Karpas-422 (cell line): Measurements from ENCODE around the gene WIPI1. TPM values are rescaled to one million over a fixed set of nuclear protein-coding genes. Genes with fewer than 3 reads are reported as not detected.

Experiments
- DNase-seq: peaks from one replicate; pipeline ENCODE4 v3.0.0-alpha.2; 2015
- H2AFZ ChIP-seq: fragments of 200-600 bp; sonication (generic); 2 replicates; pipeline ENCODE4 v1.6.1; 2014; ENCODE audit warnings: antibody characterized with exemption, low read length, mixed read lengths
- H3K27ac ChIP-seq: fragments of 200-600 bp; sonication (generic); 2 replicates; pipeline ENCODE4 v1.5.1; 2014; ENCODE audit warnings: mild to moderate bottlenecking, low read length, moderate library complexity
- H3K27me3 ChIP-seq: fragments of 200-600 bp; sonication (generic); 2 replicates; pipeline ENCODE4 v1.6.1; 2014; ENCODE audit warnings: low read length, mixed read lengths
- H3K36me3 ChIP-seq: fragments of 200-600 bp; sonication (generic); 2 replicates; pipeline ENCODE4 v1.6.1; 2014; ENCODE audit warnings: low read length, mixed read lengths; ENCODE audit not compliant: insufficient read depth
- H3K4me1 ChIP-seq: fragments of 200-600 bp; sonication (generic); 2 replicates; pipeline ENCODE4 v1.6.1; 2014; ENCODE audit warnings: mild to moderate bottlenecking, low read length, mixed read lengths
- H3K4me2 ChIP-seq: fragments of 200-600 bp; sonication (generic); 2 replicates; pipeline ENCODE4 v1.6.1; 2014; ENCODE audit warnings: low read length, low read depth, mild to moderate bottlenecking; ENCODE audit not compliant: poor library complexity, severe bottlenecking
- H3K4me3 ChIP-seq: fragments of 200-600 bp; sonication (generic); 2 replicates; pipeline ENCODE4 v1.5.1; 2014; ENCODE audit warnings: mild to moderate bottlenecking, antibody characterized with exemption, low read length, mixed read lengths
- H3K79me2 ChIP-seq: fragments of 200-600 bp; sonication (generic); 2 replicates; pipeline ENCODE4 v1.6.1; 2014; ENCODE audit warnings: mild to moderate bottlenecking, low read length, mixed read lengths
- H3K9ac ChIP-seq: fragments of 200-600 bp; sonication (generic); 2 replicates; pipeline ENCODE4 v1.6.0; 2014; ENCODE audit warnings: low read length
- H3K9me2 ChIP-seq: fragments of 200-600 bp; sonication (generic), shearing (Covaris generic); replicated peaks from 2 replicates; pipeline ENCODE4 v1.6.0; 2014; ENCODE audit warnings: mild to moderate bottlenecking, low read length, moderate library complexity; ENCODE audit not compliant: insufficient read depth
- H3K9me3 ChIP-seq: fragments of 300-700, 200-600 bp; sonication (generic); 2 replicates; pipeline ENCODE4 v1.6.1; 2014; ENCODE audit warnings: low read length, mixed read lengths
- H4K20me1 ChIP-seq: fragments of 200-600 bp; sonication (generic); 2 replicates; pipeline ENCODE4 v1.6.1; 2014; ENCODE audit warnings: mild to moderate bottlenecking, antibody characterized with exemption, low read length, low read depth; ENCODE audit not compliant: insufficient read depth
- total RNA-seq: library from RNA; depleted of rRNA; stranded (reverse); fragments of >200 nt; shearing (Covaris generic); gene quantifications from 2 replicates; pipeline ENCODE4 v1.2.3, GENCODE V29; 2014; ENCODE audit warnings: low replicate concordance

Gene WIPI1
- total RNA-seq, 1 experiment from 2014 or later: 28.7 TPM

DNA sequence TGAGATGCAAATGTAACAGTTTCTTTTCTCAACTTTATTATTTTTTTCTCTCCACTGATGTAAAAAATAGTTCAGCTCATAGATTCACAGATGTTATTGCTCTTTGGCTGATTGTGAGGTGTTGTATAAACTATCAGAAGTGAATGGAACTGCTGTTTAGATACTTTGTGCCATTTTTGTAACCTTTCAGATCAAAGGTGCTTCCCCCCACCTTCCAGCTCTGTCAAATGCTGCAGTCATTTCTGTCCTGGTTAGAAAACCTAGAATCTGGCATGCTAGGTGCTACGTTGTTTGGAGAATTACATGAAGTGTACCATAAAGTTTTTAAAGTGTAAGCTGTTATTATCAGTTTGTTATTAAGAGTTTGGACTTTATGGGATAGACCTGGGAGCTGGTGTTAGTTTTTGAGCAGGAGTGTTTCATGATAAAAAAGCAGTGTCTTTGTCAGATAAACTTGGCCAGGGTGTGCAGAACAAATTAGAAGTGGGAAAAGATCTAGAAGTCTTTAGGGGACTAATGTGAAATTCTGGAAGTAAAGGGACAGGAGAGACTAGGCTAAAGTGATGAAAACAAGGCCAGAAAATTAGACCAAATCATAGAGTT, 1.8 kb upstream of the WIPI1 start:
- peaks cover 52% of the 10 kb centered on the region for H3K4me1 ChIP-seq
- no peak overlapping the region for H3K9ac ChIP-seq
- no peaks in the 10 kb centered on the region for H3K27me3 ChIP-seq
- no peak overlapping the region for H2AFZ ChIP-seq
- no peaks in the 10 kb centered on the region for H3K36me3 ChIP-seq
- no peak overlapping the region for H3K4me2 ChIP-seq
- no peak for DNase-seq
- no peaks in the 10 kb centered on the region for H3K79me2 ChIP-seq
- H3K27ac ChIP-seq: no peak overlapping the region
- H3K4me3 ChIP-seq: no peak overlapping the region
- 0 out of 2 replicates have a peak, but pooled peaks cover 5% of the 10 kb centered on the region for H4K20me1 ChIP-seq
- H3K9me3 ChIP-seq: no peaks in the 10 kb centered on the region
- H3K9me2 ChIP-seq: no peaks in the 10 kb centered on the region

DNA sequence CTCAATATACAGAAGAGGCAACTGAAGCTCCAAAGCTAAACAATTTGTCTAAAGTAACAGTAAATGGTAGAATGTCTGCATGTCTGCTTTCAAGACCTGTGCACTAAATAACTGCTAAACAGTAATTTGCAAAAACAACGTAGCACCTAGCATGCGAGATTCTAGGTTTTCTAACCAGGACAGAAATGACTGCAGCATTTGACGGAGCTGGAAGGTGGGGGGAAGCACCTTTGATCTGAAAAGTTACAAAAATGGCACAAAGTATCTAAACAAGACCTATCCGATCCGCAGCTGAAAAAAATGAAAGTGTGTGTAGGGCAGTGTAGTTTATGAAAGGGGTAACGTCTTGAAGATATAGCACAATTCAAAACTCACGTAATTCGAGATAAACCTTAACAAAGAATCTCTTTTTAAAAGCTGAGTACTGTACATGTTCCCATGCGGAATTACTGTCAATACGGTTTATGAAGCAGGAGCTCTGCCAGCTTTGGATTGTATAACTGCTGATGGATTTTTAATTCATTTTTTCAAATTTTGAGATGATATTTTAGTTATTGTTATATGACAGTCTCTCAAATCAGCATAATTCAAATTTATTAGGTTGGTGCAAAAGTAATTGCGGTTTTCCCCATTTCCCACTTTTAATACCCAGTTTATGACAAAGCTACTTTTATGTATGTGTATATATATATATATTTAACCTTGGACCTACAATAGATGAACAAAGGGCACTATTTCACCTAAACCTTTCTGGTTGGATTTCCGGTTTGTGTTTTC, 1.2 kb upstream of the WIPI1 start:
- Histone ChIP-seq H2AFZ (0 out of 2 replicates have a peak overlapping the region, but pooled peaks have one; percentile 15), H3K4me3 (peak overlapping the region; percentile 64), H3K36me3 (no peaks in the 10 kb centered on the region), H3K9me3 (no peaks in the 10 kb centered on the region), H3K4me2 (peak overlapping the region; percentile 80), H3K79me2 (no peaks in the 10 kb centered on the region), H3K27ac (no peak overlapping the region), H4K20me1 (0 out of 2 replicates have a peak, but pooled peaks cover 6% of the 10 kb centered on the region), H3K9me2 (no peaks in the 10 kb centered on the region), H3K27me3 (no peaks in the 10 kb centered on the region), H3K4me1 (peaks cover 52% of the 10 kb centered on the region), H3K9ac (peak overlapping the region; percentile 34)
- DNase-seq: no peak

DNA sequence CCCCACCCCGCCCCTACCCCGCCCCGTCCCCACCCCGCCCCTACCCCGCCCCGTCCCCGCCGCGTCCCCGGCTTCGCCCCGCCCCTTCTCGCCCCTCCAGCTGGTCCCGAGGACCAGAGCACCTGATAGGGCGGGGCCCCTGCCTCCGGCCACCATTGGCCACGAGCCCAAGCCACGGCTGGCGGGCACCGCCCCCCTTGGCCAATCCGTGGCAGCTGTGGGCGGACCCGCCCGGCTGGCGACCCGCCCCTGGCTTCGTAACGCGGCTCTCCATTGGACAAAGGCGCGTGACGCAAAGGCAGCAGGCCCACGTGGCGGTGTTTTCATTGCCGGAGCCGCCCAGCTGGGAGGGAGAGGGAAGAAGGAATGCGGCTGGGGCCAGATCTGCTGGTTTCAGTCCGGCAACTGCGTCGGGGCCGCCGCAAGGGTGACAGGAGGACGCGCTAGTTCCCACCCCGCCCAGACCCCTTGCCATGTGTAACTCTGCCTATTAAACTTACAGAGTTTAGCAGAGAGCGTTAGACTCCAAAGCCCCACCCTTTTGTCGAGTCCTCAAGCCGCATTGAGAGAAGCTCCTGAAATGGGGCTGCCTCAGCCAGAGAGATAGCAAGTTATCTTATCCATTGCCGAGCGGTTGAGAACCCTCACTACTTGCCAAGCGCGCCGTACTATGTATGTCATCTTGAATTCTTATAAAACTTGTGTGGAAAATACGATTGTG, 403 bp upstream of the WIPI1 start:
- Histone ChIP-seq H3K4me1 (peaks cover 50% of the 10 kb centered on the region), H4K20me1 (0 out of 2 replicates have a peak, but pooled peaks cover 6% of the 10 kb centered on the region), H3K9me2 (no peaks in the 10 kb centered on the region), H3K4me3 (peak overlapping the region; percentile 64), H3K4me2 (peak overlapping the region; percentile 80), H3K36me3 (no peaks in the 10 kb centered on the region), H3K9me3 (no peaks in the 10 kb centered on the region), H3K79me2 (no peaks in the 10 kb centered on the region), H3K9ac (peak overlapping the region; percentile 34), H3K27me3 (no peaks in the 10 kb centered on the region), H2AFZ (peak overlapping the region; percentile 15; the same call in 1 of the 2 replicates), H3K27ac (no peak overlapping the region)
- DNase-seq: peak; percentile 99

GRCh38 chr17:68456339-68457167, 743 bp downstream of the WIPI1 start:
- Histone ChIP-seq H2AFZ (no peak overlapping the region), H3K4me3 (peak overlapping the region; percentile 70)

DNA sequence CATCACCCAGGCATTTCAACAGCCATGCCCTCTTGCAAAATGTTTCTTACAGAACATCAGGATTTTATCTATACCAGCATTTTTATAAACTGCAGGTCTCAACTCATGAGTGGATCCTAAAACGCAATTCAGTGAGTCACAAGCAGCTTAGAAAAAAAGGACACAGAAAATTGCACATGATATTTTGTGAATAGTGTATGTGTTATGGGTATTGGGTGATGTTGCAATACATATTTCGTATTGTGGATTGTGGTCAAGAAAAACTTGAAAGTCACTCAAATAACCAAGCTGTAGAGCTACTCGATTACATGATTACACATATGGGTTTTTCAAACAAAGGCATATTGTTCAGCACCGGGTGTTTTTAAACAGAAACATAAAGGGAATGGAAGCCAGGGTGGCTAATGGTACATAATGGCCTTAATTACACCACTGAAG, 1.4 kb downstream of the WIPI1 start:
- no peak overlapping the region for H3K4me3 ChIP-seq
- peaks cover 32% of the 10 kb centered on the region for H3K4me1 ChIP-seq
- DNase-seq: no peak
- H3K9me3 ChIP-seq: no peaks in the 10 kb centered on the region
- H2AFZ ChIP-seq: no peak overlapping the region
- peak overlapping the region; percentile 80 for H3K4me2 ChIP-seq
- no peaks in the 10 kb centered on the region for H3K9me2 ChIP-seq
- no peaks in the 10 kb centered on the region for H3K27me3 ChIP-seq
- H3K27ac ChIP-seq: no peak overlapping the region
- no peaks in the 10 kb centered on the region for H3K79me2 ChIP-seq
- 0 out of 2 replicates have a peak, but pooled peaks cover 6% of the 10 kb centered on the region for H4K20me1 ChIP-seq
- H3K9ac ChIP-seq: peak overlapping the region; percentile 71; the same call in 1 of the 2 replicates
- H3K36me3 ChIP-seq: no peaks in the 10 kb centered on the region

More at GRCh38 chr17:68456339-68457167, 743 bp downstream of the WIPI1 start:
- Histone ChIP-seq H3K36me3 (no peaks in the 10 kb centered on the region), H3K4me2 (peak overlapping the region; percentile 80), H3K27ac (no peak overlapping the region), H3K9me2 (no peaks in the 10 kb centered on the region), H3K79me2 (no peaks in the 10 kb centered on the region), H3K9ac (peak overlapping the region; percentile 71), H3K4me1 (peaks cover 38% of the 10 kb centered on the region), H3K9me3 (no peaks in the 10 kb centered on the region), H3K27me3 (no peaks in the 10 kb centered on the region), H4K20me1 (0 out of 2 replicates have a peak, but pooled peaks cover 6% of the 10 kb centered on the region)
- DNase-seq: no peak

DNA sequence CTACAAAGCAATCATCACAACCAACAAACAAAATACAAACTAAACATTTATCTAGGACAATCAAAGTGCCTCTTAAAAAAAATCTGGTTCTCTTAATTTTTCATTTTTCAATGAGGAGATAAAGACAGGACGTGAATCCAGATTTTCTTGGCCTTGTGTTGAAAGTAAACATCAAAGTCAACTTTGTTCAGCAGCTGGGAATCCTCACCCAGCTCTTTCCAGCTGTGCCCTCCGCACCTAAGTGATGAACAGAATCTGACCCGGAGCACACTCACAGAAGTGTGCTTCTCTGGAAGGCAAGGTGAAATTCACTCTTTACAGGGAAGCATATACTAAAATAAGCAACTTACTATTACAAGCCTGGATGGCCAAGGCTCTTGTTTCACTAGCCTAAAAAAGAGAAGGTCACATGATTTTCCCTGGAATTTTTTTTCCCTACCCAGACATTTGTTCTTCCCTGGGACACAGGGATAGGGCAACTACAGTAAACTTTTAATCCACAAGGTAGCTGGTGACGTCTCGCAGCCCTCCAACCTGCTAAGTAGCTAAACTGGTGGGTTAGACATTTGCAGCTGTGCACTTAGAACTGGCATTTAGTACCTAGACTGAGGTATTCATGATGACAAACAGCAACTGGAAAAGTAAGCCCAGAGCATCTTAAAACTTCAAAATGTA, 3.2 kb downstream of the WIPI1 start:
- Histone ChIP-seq H3K79me2 (no peaks in the 10 kb centered on the region), H3K27me3 (no peaks in the 10 kb centered on the region), H3K9ac (no peak overlapping the region), H2AFZ (no peak overlapping the region), H3K4me3 (no peak overlapping the region), H3K27ac (no peak overlapping the region), H3K9me3 (no peaks in the 10 kb centered on the region), H3K4me1 (peaks cover 23% of the 10 kb centered on the region), H3K9me2 (no peaks in the 10 kb centered on the region), H3K36me3 (no peaks in the 10 kb centered on the region), H3K4me2 (no peak overlapping the region), H4K20me1 (0 out of 2 replicates have a peak, but pooled peaks cover 6% of the 10 kb centered on the region)
- no peak for DNase-seq

- Histone ChIP-seq H3K4me2 (no peak overlapping the region), H3K9me3 (no peaks in the 10 kb centered on the region), H3K36me3 (no peaks in the 10 kb centered on the region), H3K9me2 (no peaks in the 10 kb centered on the region), H3K79me2 (no peaks in the 10 kb centered on the region), H3K27me3 (no peaks in the 10 kb centered on the region), H2AFZ (no peak overlapping the region), H3K9ac (no peak overlapping the region), H3K4me1 (peaks cover 18% of the 10 kb centered on the region), H4K20me1 (0 out of 2 replicates have a peak, but pooled peaks cover 6% of the 10 kb centered on the region), H3K4me3 (no peak overlapping the region), H3K27ac (no peak overlapping the region)
- no peak for DNase-seq
These were observed 4.5 kb downstream of the WIPI1 start for GRCh38 chr17:68452724-68453290.
